Measurements from ENCODE around the gene PAGE5. TPM values are rescaled to one million over a fixed set of nuclear protein-coding genes. Genes with fewer than 3 reads are reported as not detected.

PAGE5 gene, protein sequence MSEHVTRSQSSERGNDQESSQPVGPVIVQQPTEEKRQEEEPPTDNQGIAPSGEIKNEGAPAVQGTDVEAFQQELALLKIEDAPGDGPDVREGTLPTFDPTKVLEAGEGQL
- total RNA-seq: not detected
- long read RNA-seq: 0 reads

DNA sequence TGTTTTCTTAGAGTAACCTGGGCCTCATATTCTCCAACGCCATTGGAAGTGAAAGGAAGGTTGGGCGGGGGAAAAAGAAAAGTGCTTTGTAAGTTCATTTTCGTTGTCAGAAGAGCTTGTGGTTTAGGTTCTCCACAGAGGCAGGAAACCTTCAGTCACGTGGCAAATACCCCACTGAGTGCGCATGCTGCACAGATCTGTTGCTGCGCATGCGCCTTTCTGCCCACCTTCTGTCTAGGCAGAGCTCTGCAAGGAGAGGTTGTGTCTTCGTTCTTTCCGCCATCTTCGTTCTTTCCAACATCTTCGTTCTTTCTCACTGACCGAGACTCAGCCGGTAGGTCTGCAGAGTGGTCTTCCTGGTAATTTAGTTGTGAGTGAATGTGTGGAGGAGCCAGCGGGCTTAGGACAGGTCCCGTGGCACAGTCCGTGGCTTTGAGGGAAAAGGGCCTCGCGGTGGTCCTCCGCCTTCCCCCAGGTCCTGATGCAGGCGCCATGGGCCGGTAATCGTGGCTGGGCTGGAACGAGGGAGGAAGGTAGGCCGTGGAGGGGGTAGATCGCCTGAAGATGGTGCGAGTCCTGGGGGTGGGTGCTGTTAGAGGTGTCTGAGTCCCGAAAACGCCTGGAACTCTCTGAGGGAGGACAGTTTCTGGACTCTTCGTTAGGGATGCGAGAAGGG is at the start of gene PAGE5:
Gene PAGE5, plus strand, starts transcription at position 228 of the 676 bp plus-strand sequence. CDS start 1,037 bp downstream, outside the sequence.
- Histone ChIP-seq H3K4me3 (no peak within 1 kb of the TSS), H3K27me3 (no peaks in the 10 kb centered on the region), H3K36me3 (no peaks in the 10 kb centered on the region), H3K27ac (no peak within 1 kb of the TSS), H3K4me1 (no peaks in the 10 kb centered on the region), H3K9me3 (no peaks in the 10 kb centered on the region)
- DNase-seq (no peak), ATAC-seq (no peak)
- no peak for TF ChIP-seq CTCF (IDR thresholded peaks at IDR 0.05)
- intact Hi-C loops (cut with DNase I): no loop called here

GRCh38 chrX:55187281-55187680 is 32.9 kb upstream of the PAGE5 start:
- intact Hi-C loops (cut with DNase I): no loop called here
- Histone ChIP-seq H3K4me3 (no peak overlapping the region), H3K36me3 (no peaks in the 10 kb centered on the region), H3K27me3 (no peaks in the 10 kb centered on the region), H3K9me3 (no peaks in the 10 kb centered on the region), H3K27ac (no peak overlapping the region), H3K4me1 (no peaks in the 10 kb centered on the region)
- ATAC-seq: no peak
- TF ChIP-seq CTCF (IDR thresholded peaks at IDR 0.05): no peak
- DNase-seq: no peak

- no peak overlapping the region for H3K27ac ChIP-seq
- H3K9me3 ChIP-seq: no peaks in the 10 kb centered on the region
- no peak for TF ChIP-seq CTCF (IDR thresholded peaks at IDR 0.05)
- ATAC-seq: no peak
- H3K4me3 ChIP-seq: no peak overlapping the region
- no peaks in the 10 kb centered on the region for H3K27me3 ChIP-seq
- no peaks in the 10 kb centered on the region for H3K4me1 ChIP-seq
- intact Hi-C loops (cut with DNase I): no loop called here
- DNase-seq: no peak
- no peaks in the 10 kb centered on the region for H3K36me3 ChIP-seq
Observed at GRCh38 chrX:55196688-55197087, 23.5 kb upstream of the PAGE5 start.

- ATAC-seq (no peak), DNase-seq (no peak)
- no peak for TF ChIP-seq CTCF (IDR thresholded peaks at IDR 0.05)
- H3K27me3 ChIP-seq: no peaks in the 10 kb centered on the region
- no peak overlapping the region for H3K4me3 ChIP-seq
- H3K27ac ChIP-seq: no peak overlapping the region
- no peaks in the 10 kb centered on the region for H3K9me3 ChIP-seq
- H3K36me3 ChIP-seq: no peaks in the 10 kb centered on the region
- intact Hi-C loops (cut with DNase I): no loop called here
- H3K4me1 ChIP-seq: no peaks in the 10 kb centered on the region
Observed at GRCh38 chrX:55201930-55202579, 18.1 kb upstream of the PAGE5 start.

GRCh38 chrX:55206162-55206941 is 13.8 kb upstream of the PAGE5 start:
- H3K27ac ChIP-seq: no peak overlapping the region
- DNase-seq: no peak
- no peaks in the 10 kb centered on the region for H3K4me1 ChIP-seq
- H3K9me3 ChIP-seq: no peaks in the 10 kb centered on the region
- no peaks in the 10 kb centered on the region for H3K36me3 ChIP-seq
- no peak for ATAC-seq
- intact Hi-C loops (cut with DNase I): no loop called here
- no peak for TF ChIP-seq CTCF (IDR thresholded peaks at IDR 0.05)
- no peak overlapping the region for H3K4me3 ChIP-seq
- no peaks in the 10 kb centered on the region for H3K27me3 ChIP-seq

Data from upper lobe of right lung (tissue), 1 donor.